GM21529 (cell line): ENCODE data around the gene EML6.

ENCODE experiments used
- ATAC-seq: cut with Tn5 transposase; IDR thresholded peaks from one replicate; pipeline ENCODE4 v1.9.1; 2021; ENCODE audit not compliant: unreplicated experiment

The EML6 gene

DNA sequence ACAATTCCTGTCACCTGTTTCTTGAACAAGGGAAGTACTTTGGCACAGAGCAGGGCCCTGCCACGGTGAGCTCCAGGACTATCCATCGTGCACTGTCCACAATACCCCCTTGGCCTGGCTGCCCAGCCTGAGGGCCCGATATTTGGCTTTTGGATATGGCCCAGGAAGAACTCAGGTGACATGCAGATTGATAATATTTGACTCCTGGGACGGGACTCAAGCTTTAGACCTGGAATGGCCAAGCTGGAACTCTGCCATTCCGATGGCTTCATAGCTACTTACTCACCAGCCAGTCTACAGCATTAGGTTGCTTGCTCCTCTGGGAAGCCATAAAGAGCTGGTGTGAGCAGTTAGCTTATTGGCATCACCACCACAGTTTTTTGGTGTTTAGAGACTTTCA, 26.6 kb downstream of the EML6 start:
- no peak for ATAC-seq

GRCh38 chr2:54752439-54752838, 29.0 kb downstream of the EML6 start:
- ATAC-seq: no peak

DNA sequence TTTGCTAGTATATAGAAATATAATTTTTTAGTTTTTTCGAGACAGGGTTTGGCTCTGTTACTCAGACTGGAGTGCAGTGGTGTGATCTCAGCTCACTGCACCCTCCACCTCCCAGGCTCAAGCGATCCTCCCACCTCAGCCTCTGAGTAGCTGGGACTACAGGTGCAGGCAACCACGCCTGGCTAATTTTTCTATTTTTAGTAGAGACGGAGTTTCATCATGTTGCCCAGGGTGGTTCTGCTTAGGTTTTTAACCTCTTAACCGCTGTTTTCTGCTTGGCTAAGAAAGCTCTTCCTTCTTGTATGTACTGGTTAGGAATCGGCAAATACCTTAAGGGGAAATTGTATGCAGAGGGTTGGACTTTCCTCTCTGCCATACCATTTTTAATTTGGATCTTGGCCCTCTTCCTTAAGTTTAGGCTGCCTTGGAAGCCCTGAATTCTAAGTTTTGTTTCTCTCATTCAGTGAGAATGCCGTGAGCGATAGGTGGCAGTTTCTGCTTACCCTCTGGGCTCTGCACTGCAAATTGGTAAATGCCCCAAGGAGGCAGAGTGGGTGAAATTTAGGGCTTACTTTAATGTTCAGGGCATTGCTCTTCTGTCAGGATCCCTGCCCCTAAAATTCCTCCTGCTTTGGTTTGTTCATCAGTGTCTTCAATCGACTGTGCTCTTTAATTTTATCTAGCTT, 32.3 kb downstream of the EML6 start:
- peak; percentile 77 for ATAC-seq

GRCh38 chr2:54757500-54757899, 34.0 kb downstream of the EML6 start:
- peak; percentile 38 for ATAC-seq

DNA sequence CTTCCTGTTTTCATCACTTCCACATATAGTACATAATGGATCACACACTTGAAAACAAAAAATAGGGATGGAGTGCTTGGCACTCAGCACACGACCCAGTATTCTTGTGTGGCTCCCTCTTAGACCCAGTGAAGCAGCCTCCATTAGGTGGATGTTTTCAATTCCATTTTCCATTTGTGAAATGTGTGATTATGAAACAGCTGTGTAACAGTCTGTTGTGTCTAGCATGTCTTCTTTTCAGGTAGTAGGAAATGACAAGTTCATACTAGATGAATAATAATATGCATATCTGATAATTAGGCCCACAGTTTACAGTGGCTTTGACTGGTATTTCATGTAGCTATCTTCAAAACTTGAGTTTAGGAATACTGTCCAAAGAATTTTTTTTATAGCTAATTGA, 35.5 kb downstream of the EML6 start:
- ATAC-seq: no peak

DNA sequence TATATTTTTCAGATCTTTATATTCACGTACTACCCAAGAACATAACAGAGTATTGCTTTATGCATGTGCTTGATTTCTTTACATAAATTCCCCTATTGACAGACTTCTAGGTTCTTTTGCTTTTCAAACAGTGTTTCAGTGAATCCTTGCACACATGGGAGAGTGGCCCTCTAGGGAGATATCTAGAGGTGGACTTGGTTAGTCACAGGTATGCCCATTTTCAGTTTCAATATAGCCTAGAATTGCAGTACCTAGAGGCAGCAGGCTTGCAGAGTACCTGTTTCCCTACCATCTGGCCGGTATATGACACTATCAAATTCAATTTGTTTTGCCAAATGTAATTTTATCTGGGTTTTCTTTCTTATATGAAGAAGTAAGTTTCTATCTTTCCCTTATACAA, 36.8 kb downstream of the EML6 start:
- ATAC-seq: no peak

GRCh38 chr2:54763636-54764291, 40.3 kb downstream of the EML6 start:
- ATAC-seq: no peak

DNA sequence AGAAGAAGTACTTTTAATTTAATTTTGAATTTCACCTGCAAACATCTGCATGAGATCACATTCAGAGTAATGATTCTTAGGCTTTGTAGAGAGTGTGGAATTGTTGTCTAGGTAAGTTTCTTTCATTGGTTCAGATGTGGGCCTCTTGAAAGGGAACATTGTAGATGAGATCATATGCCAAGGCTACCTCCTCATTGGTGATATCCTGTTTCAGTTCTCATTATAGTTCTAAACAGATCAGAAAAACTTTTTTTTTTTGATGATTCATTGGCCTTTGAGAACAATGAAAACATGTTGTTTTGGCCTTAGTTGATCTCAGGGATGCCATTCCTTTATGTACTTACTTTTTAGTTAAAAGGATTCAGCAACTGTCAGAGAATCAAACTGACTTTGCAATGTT, 44.5 kb downstream of the EML6 start:
- peak; percentile 49 for ATAC-seq

DNA sequence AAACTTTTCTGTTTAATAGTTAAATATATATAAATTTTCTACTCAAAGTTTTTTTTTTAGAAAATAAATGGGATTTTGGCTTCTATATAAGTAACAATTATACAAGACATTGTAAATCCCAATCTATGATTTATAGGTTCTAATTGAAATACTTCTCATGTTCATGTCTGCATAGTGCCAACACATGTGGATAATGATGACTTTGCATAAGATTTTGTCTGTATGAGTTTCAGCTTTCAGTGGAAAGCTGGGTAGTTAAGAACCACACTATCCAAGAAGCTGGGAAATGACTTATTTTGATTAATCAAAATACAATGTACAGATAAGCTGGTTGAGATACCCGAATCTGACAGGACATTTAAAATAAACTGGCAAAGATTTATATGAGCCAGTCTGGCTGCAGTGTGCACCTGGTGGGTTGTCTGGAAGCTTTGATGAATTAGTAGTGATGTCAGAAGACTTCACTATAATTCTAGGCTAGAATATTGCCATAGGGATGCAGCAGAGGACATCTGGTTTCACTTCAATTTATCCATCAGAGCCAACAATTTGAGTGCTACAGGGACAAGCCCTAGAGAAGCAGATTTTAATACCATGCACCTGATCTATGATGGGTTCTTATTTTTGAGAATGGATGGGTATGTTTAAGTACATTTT, 45.4 kb downstream of the EML6 start:
- ATAC-seq: no peak

DNA sequence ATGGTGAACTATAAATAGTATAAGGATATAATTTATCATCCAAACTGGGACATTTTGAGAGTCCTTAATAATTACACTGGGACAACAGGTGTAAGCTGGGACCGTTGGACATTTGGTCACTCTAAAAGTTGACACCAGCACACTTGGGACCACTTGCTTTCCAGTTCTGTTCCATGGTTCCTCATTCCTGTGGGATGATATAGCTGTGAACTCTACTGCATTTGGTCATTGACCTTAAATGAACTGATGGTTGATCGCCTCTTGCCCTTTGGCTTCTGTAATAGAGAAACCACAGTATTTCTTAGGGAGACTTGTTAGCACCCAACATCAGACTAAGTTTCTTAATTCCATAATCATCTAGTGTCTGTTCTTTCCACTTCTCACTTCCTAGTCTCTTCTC, 46.7 kb downstream of the EML6 start:
- no peak for ATAC-seq

- ATAC-seq: no peak
These were observed 47.2 kb downstream of the EML6 start for GRCh38 chr2:54770676-54771075.

GRCh38 chr2:54771166-54771885, 47.9 kb downstream of the EML6 start:
- no peak for ATAC-seq

GRCh38 chr2:54772110-54772509, 48.6 kb downstream of the EML6 start:
- no peak for ATAC-seq

DNA sequence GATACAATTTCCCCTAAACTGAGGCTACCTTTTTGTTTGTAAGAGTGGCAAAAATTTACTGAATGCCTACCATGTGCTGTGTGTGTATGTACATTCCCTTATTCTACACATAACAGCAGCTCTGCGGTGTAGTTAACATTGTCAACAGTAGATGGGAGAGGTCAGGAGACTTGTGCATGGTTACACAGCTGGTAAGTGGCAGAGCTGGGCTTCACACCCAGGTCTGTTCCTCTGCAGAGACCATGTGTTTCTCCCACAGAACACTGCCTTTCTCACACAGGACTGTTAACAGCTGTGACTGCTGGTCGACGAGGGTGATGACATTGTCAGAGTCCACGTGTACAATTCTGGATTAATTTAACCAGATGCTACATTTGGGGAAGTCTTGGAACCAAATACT, 49.1 kb downstream of the EML6 start:
- ATAC-seq: no peak

GRCh38 chr2:54773233-54773632, 49.8 kb downstream of the EML6 start:
- no peak for ATAC-seq

DNA sequence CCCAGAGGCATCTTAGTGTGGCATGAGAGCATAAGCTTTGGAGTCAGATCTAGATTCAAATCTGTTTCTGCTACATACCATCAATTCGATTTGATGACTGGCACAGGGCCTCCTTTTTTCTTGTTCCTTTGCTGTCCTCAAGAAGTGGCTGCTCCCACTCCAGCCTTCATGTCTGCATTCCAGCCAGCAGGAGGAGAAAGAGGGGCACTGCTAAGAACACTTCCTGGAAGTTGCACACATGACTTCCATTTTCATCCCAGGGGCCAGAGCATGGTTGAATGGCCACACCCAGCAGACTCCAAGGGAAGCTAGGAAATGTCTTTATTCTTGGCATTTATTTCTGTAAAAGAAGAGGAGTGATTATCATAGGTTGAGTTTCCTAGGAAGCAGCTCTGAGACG, 50.4 kb downstream of the EML6 start:
- no peak for ATAC-seq

DNA sequence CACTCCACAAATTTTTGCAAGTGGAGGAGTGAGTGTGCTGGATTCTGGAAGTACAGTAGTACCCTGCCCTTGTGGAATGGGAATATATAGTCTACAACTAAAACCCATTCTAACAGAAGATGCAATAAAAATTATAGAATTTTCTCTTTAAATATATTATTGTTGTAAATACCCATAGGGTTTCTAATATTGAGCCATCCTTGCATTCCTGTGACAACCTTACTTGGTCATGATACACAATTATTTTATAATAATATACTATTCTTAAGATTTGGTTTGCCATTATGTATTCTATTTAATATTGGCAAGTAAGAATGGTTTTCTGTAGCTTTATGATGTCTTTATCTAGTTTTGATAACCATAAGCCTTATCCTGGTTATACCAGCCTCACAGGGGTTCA, 52.2 kb downstream of the EML6 start:
- no peak for ATAC-seq

DNA sequence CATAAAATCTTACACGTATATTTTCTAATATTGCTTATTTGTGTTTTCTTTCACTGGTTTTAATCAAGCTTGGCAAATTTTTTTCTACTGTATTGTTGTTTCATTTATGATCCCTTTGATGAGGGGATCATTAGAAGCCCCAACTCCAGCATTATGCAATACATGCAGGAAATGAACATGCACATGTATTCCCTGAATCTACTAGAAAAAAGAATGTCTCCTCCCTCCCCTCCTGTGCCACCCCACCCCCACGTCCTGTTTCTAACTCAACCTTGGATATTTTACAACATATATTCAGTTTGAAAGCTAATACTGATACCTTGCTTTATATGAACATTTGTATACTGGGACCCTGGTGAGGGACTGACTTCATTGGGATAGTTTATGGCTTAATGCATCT, 53.0 kb downstream of the EML6 start:
- no peak for ATAC-seq

- no peak for ATAC-seq
These were observed 59.9 kb downstream of the EML6 start for GRCh38 chr2:54783349-54783748.

DNA sequence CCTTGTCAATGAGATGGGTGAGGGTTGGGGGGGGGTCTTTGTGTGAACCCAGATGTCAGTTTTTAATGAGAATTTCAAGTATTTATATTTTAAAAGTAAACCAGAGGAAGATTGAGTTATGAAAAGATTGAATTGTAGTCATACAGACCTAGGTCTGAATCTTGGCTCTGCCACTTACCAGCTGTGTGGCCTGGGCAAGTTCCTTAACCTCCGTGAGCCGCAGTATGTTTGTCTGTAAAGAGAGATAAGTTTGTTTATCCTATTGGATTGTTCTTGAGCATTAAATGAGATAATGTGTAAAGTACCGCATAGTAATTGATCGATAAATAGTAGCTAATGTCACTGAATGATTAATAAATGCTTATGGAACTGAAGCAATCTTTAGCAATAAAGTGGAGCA, 63.8 kb downstream of the EML6 start:
- no peak for ATAC-seq

DNA sequence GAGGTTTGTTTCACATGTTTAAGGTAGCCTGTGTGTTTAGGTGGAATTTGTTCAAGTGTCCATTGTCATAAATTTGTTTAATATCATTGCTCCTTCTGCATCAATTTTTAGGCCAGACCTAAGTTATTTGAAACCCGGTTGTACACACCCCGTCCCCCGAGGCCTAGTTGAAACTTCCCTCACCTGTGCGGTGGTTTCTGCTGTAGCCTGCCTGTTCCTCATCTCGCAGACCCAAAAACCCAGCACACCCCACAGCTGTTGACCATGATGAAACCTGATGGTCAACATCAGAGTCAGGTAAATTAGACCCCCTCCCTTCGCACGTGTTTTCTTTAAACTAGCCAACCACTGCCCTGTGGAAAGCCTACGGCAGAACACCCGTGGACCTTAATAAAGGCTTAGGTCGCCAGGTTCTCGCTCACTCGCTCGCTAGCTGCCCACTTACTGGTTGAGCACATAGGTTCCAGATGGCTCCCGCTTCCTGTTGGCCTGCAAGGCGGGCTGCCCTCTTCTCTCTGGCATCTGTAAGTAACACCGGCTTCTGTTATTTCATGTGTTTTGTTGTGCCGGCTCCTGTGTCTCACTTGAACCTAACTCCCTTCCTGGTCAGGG, 64.4 kb downstream of the EML6 start:
- no peak for ATAC-seq
